Esophagus (tissue), 2 donors: ENCODE data around the gene C16orf78. TPM values are rescaled to one million over a fixed set of nuclear protein-coding genes. Genes with fewer than 3 reads are reported as not detected.

Experiments used
- H3K27ac ChIP-seq, 2 donors: one replicate each; pipeline ENCODE4 v1.5.1; 2013; ENCODE audit warnings: low read depth in 2 of 2, mild to moderate bottlenecking in 2 of 2, inconsistent platforms in 1 of 2, low read length in 1 of 2, moderate library complexity in 1 of 2
- H3K27me3 ChIP-seq, 2 donors: one replicate each; pipeline ENCODE4 v1.6.1; 2013; ENCODE audit warnings: low read length in 2 of 2, control low read depth in 1 of 2, mild to moderate bottlenecking in 1 of 2; ENCODE audit not compliant: insufficient read depth in 2 of 2, control insufficient read depth in 1 of 2
- H3K36me3 ChIP-seq, 2 donors: one replicate each; pipeline ENCODE4 v1.6.1; 2013; ENCODE audit warnings: low read length in 1 of 2; ENCODE audit not compliant: control insufficient read depth in 2 of 2, insufficient read depth in 2 of 2
- H3K4me1 ChIP-seq, 2 donors: one replicate each; pipeline ENCODE4 v1.6.1; 2013; ENCODE audit warnings: low read length in 1 of 2; ENCODE audit not compliant: control insufficient read depth in 2 of 2, insufficient read depth in 2 of 2
- H3K4me3 ChIP-seq, 2 donors: one replicate each; pipeline ENCODE4 v1.5.1; 2013; ENCODE audit warnings: low read length in 2 of 2, mild to moderate bottlenecking in 2 of 2, low read depth in 1 of 2, moderate library complexity in 1 of 2
- H3K9me3 ChIP-seq, 2 donors: one replicate each; pipeline ENCODE4 v1.6.1; 2013; ENCODE audit warnings: mild to moderate bottlenecking in 2 of 2, low read depth in 1 of 2, low read length in 1 of 2, moderate library complexity in 1 of 2; ENCODE audit not compliant: control insufficient read depth in 2 of 2, insufficient read depth in 1 of 2
- WGBS, 2 donors: extraction: QIAGEN DNeasy Blood & Tissue Kit; methylation state at CpG; one replicate each; pipeline ENCODE4 v1.1.7; 2013; 5-methylcytosine and 5-hydroxymethylcytosine counted together
- polyA plus RNA-seq, 2 donors: library from polyadenylated mRNA; stranded (reverse); fragments of 200-250 nt; gene quantifications; one replicate each; pipeline ENCODE4 v1.2.3, GENCODE V29; 2013
- donor health status: healthy with polysubstance abuse.
- donor health status: Bipolar disorder and iron deficiency.

The C16orf78 gene
- polyA plus RNA-seq, 2 donors: not detected

DNA sequence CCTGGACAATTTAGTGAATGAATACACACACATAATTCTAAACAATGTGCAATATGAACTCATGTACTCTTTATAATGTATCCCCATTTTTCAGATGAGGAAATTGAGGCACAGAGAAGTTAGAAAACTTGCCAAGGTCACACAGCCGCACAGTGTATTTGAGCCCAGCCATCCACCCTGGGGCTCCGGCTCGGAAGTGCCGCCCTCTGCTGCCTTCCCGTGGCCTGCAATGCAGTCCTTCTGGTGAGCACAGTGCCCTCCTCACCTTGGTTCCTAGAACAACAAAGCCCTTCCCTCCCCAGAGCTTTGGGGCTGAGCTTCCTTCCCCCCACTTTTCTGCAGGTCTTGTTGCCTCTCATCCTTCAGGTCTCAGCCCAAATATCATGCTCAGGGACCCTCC lies 63.7 kb downstream of the C16orf78 start:
- H3K27ac ChIP-seq: no peak overlapping the region
- no peaks in the 10 kb centered on the region for H3K27me3 ChIP-seq
- no peak overlapping the region for H3K4me3 ChIP-seq
- H3K4me1 ChIP-seq: peaks cover 3 to 4% of the 10 kb centered on the region in 2 donors
- WGBS, 2 donors: 82 to 83% methylated on average over 5 of the region's 5 CpGs
- no peaks in the 10 kb centered on the region for H3K36me3 ChIP-seq
- no peaks in the 10 kb centered on the region for H3K9me3 ChIP-seq

DNA sequence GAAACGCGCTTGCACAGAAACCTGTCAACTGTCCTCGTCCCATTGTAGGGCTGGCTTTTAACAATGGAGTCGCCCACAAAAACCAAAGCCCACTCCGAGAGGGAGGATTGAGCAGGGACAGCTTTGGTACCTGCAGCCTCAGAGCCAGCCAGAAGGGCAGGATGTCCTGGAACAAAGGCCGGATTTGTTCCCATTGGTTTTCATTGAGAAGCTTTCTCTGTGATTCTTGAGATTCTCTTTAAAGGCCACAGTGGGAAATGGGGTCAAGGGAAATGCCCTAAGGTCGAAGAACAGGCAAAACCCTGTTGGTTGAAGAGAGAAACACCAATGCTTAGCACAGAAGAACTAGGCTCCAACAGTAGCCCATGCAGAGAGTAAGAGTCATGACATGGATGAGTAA lies 65.4 kb downstream of the C16orf78 start:
- Histone ChIP-seq H3K27me3 (no peaks in the 10 kb centered on the region), H3K9me3 (no peaks in the 10 kb centered on the region), H3K27ac (no peak overlapping the region), H3K36me3 (no peaks in the 10 kb centered on the region), H3K4me3 (no peak overlapping the region), H3K4me1 (peaks cover 3 to 4% of the 10 kb centered on the region in 2 donors)
- WGBS, 2 donors: 80 to 81% methylated on average over 7 of the region's 7 CpGs

DNA sequence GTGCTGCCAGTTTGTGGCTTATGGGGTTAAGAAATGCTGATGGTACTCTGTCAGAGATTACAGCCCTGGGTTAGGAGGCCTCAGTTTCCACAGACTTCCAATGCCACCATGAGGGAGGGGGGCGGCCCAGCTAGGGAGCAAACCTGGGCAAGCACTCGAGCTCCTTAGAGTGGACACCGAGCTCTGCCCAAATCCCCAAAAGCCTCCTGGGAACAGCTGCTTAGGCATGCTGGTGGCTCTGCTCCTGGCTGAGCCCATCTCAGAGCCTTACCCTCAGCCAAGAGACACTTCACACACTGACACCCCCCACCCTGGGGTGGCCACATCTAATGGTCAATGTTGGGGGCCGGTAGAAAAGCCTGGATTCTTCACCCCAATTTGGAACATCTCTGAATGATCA lies 66.1 kb downstream of the C16orf78 start:
- Histone ChIP-seq H3K27me3 (no peaks in the 10 kb centered on the region), H3K4me1 (peaks cover 3 to 4% of the 10 kb centered on the region in 2 donors), H3K36me3 (no peaks in the 10 kb centered on the region), H3K4me3 (no peak overlapping the region), H3K27ac (no peak overlapping the region), H3K9me3 (no peaks in the 10 kb centered on the region)
- WGBS, 2 donors: 92 to 95% methylated on average over 4 of the region's 4 CpGs

DNA sequence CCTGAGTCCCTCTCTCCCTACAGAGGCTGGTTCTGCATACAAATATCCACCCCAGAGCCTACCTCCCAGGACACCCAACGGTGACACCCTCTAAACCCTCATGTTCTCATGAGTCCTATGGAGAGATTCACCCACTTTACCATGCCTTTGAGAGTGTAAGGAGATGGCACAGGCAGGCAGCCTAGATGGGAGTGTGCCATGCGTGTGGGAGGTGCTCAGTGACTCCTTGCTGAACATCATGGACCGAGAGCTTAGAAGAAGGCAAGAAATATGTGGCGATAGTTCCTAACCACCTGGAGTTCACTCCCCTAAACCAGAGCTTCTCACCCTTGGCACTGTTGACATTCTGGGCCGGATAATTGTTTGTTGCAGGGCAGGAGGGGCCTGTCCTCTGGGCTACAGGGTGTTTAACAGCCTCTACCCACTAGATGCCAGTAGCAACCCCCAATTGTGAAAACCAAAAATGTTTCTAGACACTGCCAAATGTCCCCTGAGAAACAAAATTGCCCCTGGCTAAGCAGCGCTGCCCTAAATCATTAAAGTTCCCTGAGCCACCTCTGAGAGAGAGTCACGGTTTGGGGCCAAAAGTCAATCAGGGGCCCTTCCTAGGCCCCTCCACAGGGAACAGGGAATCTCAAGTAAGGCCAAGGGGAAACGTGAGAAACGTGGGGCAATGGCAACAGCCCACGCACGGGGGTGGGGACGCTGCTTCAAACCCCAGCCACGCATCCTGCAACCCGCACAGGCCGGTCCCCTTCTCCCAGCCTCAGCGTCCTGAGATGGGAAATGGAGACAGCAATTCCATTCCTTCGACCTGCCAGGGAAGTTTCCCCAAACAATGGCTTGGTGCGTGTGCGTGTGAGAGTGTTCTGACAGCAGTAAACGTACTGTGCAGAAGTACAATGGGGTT lies 66.8 kb downstream of the C16orf78 start:
- Histone ChIP-seq H3K9me3 (no peaks in the 10 kb centered on the region), H3K4me3 (no peak overlapping the region), H3K36me3 (no peaks in the 10 kb centered on the region), H3K27ac (no peak overlapping the region), H3K4me1 (peaks cover 3 to 4% of the 10 kb centered on the region in 2 donors), H3K27me3 (no peaks in the 10 kb centered on the region)
- WGBS, 2 donors: 71 to 78% methylated on average over 20 of the region's 20 CpGs

GRCh38 chr16:49441366-49441780 lies 67.8 kb downstream of the C16orf78 start:
- no peaks in the 10 kb centered on the region for H3K9me3 ChIP-seq
- H3K27ac ChIP-seq: peak overlapping the region in 1 of 2 donors; percentile 11
- H3K36me3 ChIP-seq: no peaks in the 10 kb centered on the region
- H3K27me3 ChIP-seq: no peaks in the 10 kb centered on the region
- 15 to 22% methylated on average over 18 of the region's 18 CpGs for WGBS, 2 donors
- peaks cover 3 to 4% of the 10 kb centered on the region in 2 donors for H3K4me1 ChIP-seq
- H3K4me3 ChIP-seq: no peak overlapping the region

DNA sequence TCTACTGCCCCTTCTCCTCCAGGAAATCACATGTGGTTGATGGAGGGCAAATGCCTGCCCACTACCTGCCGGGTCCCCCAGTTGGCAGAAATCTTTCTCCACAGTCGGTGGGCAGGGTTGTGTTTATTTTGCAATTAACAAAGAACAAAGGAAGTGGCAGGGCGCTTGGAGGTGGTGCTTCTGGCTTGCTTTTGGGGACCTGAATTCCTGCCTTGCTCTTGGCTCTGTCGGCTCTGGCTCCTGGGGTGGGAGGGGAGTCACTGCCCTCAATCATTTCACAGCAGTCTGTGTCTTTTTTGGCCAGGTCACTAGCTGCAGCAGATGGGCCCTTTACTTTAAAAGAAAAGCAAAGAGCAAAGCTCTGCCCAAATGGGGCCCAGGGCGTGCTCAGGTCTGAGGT lies 69.2 kb downstream of the C16orf78 start:
- H3K36me3 ChIP-seq: no peaks in the 10 kb centered on the region
- WGBS, 2 donors: 43 to 55% methylated on average over 5 of the region's 5 CpGs
- H3K9me3 ChIP-seq: no peaks in the 10 kb centered on the region
- H3K27me3 ChIP-seq: no peaks in the 10 kb centered on the region
- H3K4me1 ChIP-seq: peaks cover 3 to 4% of the 10 kb centered on the region in 2 donors
- no peak overlapping the region for H3K27ac ChIP-seq
- H3K4me3 ChIP-seq: no peak overlapping the region

DNA sequence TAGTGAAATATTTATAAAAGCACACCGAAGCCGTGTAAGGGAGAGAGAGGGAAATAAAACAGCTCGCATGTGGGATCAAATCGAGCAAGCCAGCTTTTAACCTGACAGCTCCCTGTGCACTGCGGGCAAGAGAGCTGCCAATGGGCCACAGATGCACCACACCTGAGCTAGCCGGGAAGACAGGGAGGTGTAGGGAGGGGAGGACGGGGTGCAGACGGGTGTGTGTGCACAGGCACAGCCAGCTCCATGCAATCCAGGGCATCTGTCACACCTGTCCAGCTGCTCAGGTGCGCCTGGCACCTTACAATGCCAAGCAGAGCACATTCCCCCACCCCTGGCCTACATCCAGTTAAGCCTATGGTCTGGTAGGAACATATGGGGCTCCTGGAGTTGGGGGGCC lies 70.0 kb downstream of the C16orf78 start:
- Histone ChIP-seq H3K4me1 (peaks cover 3 to 4% of the 10 kb centered on the region in 2 donors), H3K27me3 (no peaks in the 10 kb centered on the region), H3K9me3 (no peaks in the 10 kb centered on the region), H3K36me3 (no peaks in the 10 kb centered on the region), H3K27ac (no peak overlapping the region), H3K4me3 (no peak overlapping the region)
- WGBS, 2 donors: 76 to 79% methylated on average over 9 of the region's 9 CpGs

DNA sequence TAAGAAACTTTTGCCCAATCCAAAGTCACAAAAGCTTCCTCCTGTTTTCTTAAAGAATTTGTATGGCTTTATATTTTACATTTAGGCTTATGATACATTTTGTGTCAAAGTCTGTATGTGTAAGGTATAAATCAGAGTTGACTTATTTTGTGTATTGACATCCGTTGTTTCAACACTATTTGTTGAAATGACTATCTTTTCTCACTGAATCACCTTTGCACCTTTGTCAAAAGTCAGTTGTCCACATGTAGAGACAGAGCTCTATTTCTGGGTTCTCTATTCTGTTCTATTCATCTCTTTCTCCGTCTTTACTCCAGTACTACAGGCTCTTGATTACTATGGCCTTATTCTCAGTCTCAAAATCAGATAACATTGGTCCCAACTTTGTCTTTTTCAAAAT lies 73.2 kb downstream of the C16orf78 start:
- WGBS, 2 donors: 82 to 91% methylated on average over 2 of the region's 2 CpGs
- Histone ChIP-seq H3K4me3 (no peak overlapping the region), H3K36me3 (no peaks in the 10 kb centered on the region), H3K4me1 (no peaks in the 10 kb centered on the region), H3K9me3 (no peaks in the 10 kb centered on the region), H3K27ac (no peak overlapping the region), H3K27me3 (no peaks in the 10 kb centered on the region)
